ENCODE measurements around the gene IFIT1. TPM values are rescaled to one million over a fixed set of nuclear protein-coding genes. Genes with fewer than 3 reads are reported as not detected.
"Not testable (repeated sequence)": the region's sequence is repeated elsewhere in the genome, so short reads cannot be mapped to it uniquely, and the experiment has no call there.

Gene IFIT1
- total and polyA plus RNA-seq, 2 experiments from 2014 or later = 1.5 to 3.9 TPM

DNA sequence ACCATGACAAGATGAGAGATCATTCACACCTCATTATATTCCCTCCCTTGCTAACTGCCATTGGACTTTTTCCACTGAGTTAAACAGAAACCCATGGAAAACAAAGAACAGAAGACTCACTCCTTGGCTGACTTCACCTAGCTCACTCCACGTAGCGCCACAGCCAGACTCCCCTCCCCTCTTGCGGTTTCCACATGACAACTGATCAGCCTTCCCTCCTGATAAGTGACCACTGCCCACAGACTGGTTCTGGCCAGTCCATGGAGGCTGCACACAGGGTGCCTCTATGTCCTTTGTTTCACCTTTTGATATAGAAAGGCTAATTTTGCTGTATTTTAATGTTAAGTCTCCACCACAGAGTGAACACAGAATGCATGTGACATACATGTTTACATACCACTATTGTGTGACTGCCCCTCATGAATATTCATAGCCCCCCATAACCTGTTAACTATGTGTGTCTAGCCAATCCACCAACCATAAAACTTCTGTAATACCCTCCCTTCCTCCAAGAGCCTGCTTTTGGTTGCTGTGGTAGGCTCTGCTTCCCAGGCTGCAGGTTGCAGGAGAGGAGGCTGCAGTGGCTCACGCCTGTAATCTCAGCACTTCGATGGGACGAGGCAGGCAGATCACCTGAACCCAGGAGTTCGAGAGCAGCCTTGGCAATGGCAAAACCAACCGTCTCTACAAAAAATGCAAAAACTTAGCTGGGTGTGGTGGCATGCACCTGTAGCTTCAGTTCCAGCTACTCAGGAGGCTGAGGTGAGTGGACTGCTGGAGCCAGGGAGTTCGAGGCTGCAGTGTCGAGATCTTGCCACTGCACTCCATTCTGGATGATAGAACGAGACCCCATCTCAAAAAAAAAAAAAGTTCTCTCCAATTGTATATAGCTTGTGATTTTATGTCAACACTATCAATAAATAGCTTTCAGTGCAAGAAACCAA lies 12.0 kb downstream of the IFIT1 start:
- Mint-ChIP-seq H3K27ac (no peak overlapping the region), H3K4me3 (no peak overlapping the region), H3K36me3 (ENCODE audit: low read depth) (peaks cover 20% of the 10 kb centered on the region), H3K4me1 (no peaks in the 10 kb centered on the region), H3K9me3 (peaks cover 5% of the 10 kb centered on the region), H3K27me3 (ENCODE audit: insufficient read depth, low read depth, poor library complexity) (peaks cover 5% of the 10 kb centered on the region)
- no peaks in the 10 kb centered on the region for H3K4me1 ChIP-seq (ENCODE audit: insufficient read depth)
- TF ChIP-seq, protein P1, sequence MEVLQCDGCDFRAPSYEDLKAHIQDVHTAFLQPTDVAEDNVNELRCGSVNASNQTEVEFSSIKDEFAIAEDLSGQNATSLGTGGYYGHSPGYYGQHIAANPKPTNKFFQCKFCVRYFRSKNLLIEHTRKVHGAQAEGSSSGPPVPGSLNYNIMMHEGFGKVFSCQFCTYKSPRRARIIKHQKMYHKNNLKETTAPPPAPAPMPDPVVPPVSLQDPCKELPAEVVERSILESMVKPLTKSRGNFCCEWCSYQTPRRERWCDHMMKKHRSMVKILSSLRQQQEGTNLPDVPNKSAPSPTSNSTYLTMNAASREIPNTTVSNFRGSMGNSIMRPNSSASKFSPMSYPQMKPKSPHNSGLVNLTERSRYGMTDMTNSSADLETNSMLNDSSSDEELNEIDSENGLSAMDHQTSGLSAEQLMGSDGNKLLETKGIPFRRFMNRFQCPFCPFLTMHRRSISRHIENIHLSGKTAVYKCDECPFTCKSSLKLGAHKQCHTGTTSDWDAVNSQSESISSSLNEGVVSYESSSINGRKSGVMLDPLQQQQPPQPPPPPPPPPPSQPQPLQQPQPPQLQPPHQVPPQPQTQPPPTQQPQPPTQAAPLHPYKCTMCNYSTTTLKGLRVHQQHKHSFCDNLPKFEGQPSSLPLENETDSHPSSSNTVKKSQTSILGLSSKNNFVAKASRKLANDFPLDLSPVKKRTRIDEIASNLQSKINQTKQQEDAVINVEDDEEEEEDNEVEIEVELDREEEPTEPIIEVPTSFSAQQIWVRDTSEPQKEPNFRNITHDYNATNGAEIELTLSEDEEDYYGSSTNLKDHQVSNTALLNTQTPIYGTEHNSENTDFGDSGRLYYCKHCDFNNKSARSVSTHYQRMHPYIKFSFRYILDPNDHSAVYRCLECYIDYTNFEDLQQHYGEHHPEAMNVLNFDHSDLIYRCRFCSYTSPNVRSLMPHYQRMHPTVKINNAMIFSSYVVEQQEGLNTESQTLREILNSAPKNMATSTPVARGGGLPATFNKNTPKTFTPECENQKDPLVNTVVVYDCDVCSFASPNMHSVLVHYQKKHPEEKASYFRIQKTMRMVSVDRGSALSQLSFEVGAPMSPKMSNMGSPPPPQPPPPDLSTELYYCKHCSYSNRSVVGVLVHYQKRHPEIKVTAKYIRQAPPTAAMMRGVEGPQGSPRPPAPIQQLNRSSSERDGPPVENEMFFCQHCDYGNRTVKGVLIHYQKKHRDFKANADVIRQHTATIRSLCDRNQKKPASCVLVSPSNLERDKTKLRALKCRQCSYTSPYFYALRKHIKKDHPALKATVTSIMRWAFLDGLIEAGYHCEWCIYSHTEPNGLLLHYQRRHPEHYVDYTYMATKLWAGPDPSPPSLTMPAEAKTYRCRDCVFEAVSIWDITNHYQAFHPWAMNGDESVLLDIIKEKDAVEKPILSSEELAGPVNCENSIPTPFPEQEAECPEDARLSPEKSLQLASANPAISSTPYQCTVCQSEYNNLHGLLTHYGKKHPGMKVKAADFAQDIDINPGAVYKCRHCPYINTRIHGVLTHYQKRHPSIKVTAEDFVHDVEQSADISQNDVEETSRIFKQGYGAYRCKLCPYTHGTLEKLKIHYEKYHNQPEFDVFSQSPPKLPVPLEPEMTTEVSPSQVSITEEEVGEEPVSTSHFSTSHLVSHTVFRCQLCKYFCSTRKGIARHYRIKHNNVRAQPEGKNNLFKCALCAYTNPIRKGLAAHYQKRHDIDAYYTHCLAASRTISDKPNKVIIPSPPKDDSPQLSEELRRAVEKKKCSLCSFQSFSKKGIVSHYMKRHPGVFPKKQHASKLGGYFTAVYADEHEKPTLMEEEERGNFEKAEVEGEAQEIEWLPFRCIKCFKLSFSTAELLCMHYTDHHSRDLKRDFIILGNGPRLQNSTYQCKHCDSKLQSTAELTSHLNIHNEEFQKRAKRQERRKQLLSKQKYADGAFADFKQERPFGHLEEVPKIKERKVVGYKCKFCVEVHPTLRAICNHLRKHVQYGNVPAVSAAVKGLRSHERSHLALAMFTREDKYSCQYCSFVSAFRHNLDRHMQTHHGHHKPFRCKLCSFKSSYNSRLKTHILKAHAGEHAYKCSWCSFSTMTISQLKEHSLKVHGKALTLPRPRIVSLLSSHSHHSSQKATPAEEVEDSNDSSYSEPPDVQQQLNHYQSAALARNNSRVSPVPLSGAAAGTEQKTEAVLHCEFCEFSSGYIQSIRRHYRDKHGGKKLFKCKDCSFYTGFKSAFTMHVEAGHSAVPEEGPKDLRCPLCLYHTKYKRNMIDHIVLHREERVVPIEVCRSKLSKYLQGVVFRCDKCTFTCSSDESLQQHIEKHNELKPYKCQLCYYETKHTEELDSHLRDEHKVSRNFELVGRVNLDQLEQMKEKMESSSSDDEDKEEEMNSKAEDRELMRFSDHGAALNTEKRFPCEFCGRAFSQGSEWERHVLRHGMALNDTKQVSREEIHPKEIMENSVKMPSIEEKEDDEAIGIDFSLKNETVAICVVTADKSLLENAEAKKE (CRISPR knock-in tag; IDR thresholded peaks at IDR 0.05) = no peak
- TF ChIP-seq ZNF114 (CRISPR knock-in tag; IDR thresholded peaks at IDR 0.05) (no peak), ZNF331 (CRISPR knock-in tag; IDR thresholded peaks at IDR 0.05; ENCODE audit: low read depth) (no peak)
- no peak overlapping the region for H3K4me3 ChIP-seq
- H2AFZ ChIP-seq = no peak overlapping the region
- no peaks in the 10 kb centered on the region for H3K9me2 ChIP-seq (ENCODE audit: insufficient read depth)
- H3K36me3 ChIP-seq (ENCODE audit: insufficient read depth) = no peaks in the 10 kb centered on the region
- no peaks in the 10 kb centered on the region for H4K20me1 ChIP-seq (replicated peaks; ENCODE audit: insufficient read depth)
- no peaks in the 10 kb centered on the region for H3K27me3 ChIP-seq (ENCODE audit: insufficient read depth)
- no peaks in the 10 kb centered on the region for H3F3A ChIP-seq (replicated peaks; ENCODE audit: low read depth)
- no peak for DNase-seq (ENCODE audit: low spot score)
- no peak overlapping the region for H3K27ac ChIP-seq (ENCODE audit: low read depth)
- no peaks in the 10 kb centered on the region for H3K79me2 ChIP-seq (replicated peaks; ENCODE audit: insufficient read depth)
- H3K4me2 ChIP-seq = no peak overlapping the region
- ATAC-seq = peak; percentile 28; the same call in 2 of the 3 replicates

DNA sequence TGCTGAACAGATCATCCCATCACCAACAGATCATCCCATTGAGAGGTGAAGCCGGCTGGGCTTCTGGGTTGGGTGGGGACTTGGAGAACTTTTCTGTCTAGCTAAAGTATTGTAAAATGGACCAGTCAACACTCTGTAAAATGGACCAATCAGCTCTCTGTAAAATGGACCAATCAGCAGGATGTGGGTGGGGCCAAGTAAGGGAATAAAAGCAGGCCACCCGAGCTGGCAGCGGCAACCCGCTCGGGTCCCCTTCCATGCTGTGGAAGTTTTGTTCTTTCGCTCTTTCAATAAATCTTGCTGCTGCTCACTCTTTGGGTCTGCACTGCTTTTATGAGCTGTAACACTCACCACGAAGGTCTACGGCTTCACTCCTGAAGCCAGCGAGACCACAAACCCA lies 13.8 kb downstream of the IFIT1 start:
- H3K4me2 ChIP-seq; H4K20me1 ChIP-seq (replicated peaks; ENCODE audit: insufficient read depth); H2AFZ ChIP-seq; H3K27ac Mint-ChIP-seq; H3K79me2 ChIP-seq (replicated peaks; ENCODE audit: insufficient read depth); H3K27me3 Mint-ChIP-seq (ENCODE audit: insufficient read depth, low read depth, poor library complexity); ATAC-seq; H3K27ac ChIP-seq (ENCODE audit: low read depth); H3K4me3 ChIP-seq; H3K4me1 ChIP-seq (ENCODE audit: insufficient read depth); H3K4me3 Mint-ChIP-seq; H3K27me3 ChIP-seq (ENCODE audit: insufficient read depth); H3F3A ChIP-seq (replicated peaks; ENCODE audit: low read depth); DNase-seq (ENCODE audit: low spot score); H3K9me3 Mint-ChIP-seq; H3K4me1 Mint-ChIP-seq; H3K9me2 ChIP-seq (ENCODE audit: insufficient read depth); H3K36me3 ChIP-seq (ENCODE audit: insufficient read depth): not testable (repeated sequence)
- H3K36me3 Mint-ChIP-seq (ENCODE audit: low read depth) = peaks cover 20% of the 10 kb centered on the region

DNA sequence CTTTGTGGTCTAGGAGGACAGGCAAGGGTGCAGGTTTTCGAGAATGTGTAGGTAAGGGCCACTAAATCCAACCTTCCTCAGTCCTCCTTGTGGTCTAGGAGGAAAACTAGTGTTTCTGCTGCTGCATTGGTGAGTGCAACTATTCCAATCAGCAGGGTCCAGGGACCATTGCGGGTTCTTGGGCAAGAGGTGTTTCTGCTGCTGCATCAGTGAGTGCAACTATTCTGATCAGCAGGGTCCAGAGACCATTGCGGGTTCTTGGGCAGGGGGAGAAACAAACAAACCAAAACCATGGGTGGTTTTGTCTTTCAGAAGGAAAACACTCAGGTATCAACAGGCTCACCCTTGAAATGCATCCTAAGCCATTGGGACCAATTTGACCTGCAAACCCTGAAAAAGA lies 15.4 kb downstream of the IFIT1 start:
- not testable (repeated sequence) for H3K4me3 Mint-ChIP-seq; H3K36me3 ChIP-seq (ENCODE audit: insufficient read depth); H3K27ac ChIP-seq (ENCODE audit: low read depth); H3K4me1 Mint-ChIP-seq; H3F3A ChIP-seq (replicated peaks; ENCODE audit: low read depth); H3K27me3 ChIP-seq (ENCODE audit: insufficient read depth); H4K20me1 ChIP-seq (replicated peaks; ENCODE audit: insufficient read depth); H3K79me2 ChIP-seq (replicated peaks; ENCODE audit: insufficient read depth); H3K4me1 ChIP-seq (ENCODE audit: insufficient read depth); H2AFZ ChIP-seq; ATAC-seq; H3K4me3 ChIP-seq; H3K9me2 ChIP-seq (ENCODE audit: insufficient read depth); DNase-seq (ENCODE audit: low spot score); H3K27me3 Mint-ChIP-seq (ENCODE audit: insufficient read depth, low read depth, poor library complexity); H3K4me2 ChIP-seq; H3K27ac Mint-ChIP-seq
- Mint-ChIP-seq H3K36me3 (ENCODE audit: low read depth) (peaks cover 31% of the 10 kb centered on the region), H3K9me3 (peaks cover 15% of the 10 kb centered on the region)

DNA sequence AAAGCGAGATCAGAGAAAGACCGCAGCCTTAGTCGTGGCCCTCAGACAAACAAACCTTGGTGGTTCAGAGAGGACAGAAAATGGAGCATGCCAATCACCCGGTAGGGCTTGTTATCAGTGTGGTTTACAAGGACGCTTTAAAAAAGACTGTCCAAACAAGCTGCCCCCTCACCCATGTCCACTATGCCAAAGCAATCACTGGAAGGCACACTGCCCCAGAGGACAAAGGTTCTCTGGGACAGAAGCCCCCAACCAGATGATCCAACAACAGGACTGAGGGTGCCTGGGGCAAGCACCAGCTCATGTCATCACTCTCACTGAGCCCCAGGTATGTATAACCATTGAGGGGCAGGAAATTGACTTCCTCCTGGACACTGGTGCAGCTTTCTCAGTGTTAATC lies 16.9 kb downstream of the IFIT1 start:
- H3K79me2 ChIP-seq (replicated peaks; ENCODE audit: insufficient read depth); H3K4me1 ChIP-seq (ENCODE audit: insufficient read depth): not testable (repeated sequence)
- H3K9me3 Mint-ChIP-seq = peaks cover 15% of the 10 kb centered on the region

More for the DNA sequence above, 16.9 kb downstream of the IFIT1 start:
- not testable (repeated sequence) for H3F3A ChIP-seq (replicated peaks; ENCODE audit: low read depth); DNase-seq (ENCODE audit: low spot score); H3K4me3 Mint-ChIP-seq; H2AFZ ChIP-seq; ATAC-seq; H3K4me2 ChIP-seq; H3K4me1 Mint-ChIP-seq; H3K27ac Mint-ChIP-seq; H3K36me3 ChIP-seq (ENCODE audit: insufficient read depth); H4K20me1 ChIP-seq (replicated peaks; ENCODE audit: insufficient read depth); H3K4me3 ChIP-seq; H3K27ac ChIP-seq (ENCODE audit: low read depth); H3K9me2 ChIP-seq (ENCODE audit: insufficient read depth)
- H3K27me3 Mint-ChIP-seq (ENCODE audit: insufficient read depth, low read depth, poor library complexity) = peaks cover 15% of the 10 kb centered on the region
- peaks cover 13% of the 10 kb centered on the region for H3K27me3 ChIP-seq (ENCODE audit: insufficient read depth)
- peaks cover 28% of the 10 kb centered on the region for H3K36me3 Mint-ChIP-seq (ENCODE audit: low read depth)
